ENCODE data around the gene TEX13A. TPM values are rescaled to one million over a fixed set of nuclear protein-coding genes. Genes with fewer than 3 reads are reported as not detected.

The TEX13A gene
- total RNA-seq, 1 donor from 2014 or later = not detected

- Mint-ChIP-seq H3K4me3 (no peak overlapping the region), H3K27me3 (no peaks in the 10 kb centered on the region), H3K36me3 (no peaks in the 10 kb centered on the region), H3K9me3 (no peaks in the 10 kb centered on the region), H3K4me1 (ENCODE audit: unreplicated experiment) (no peaks in the 10 kb centered on the region), H3K27ac (no peak overlapping the region)
- no peak for TF ChIP-seq CTCF (conservative IDR thresholded peaks at IDR 0.05)
- no peak for DNase-seq (ENCODE audit: extremely low spot score, unreplicated experiment)
These were observed 11.1 kb downstream of the TEX13A start for GRCh38 chrX:105209406-105209805.

- H3K27me3 Mint-ChIP-seq = no peaks in the 10 kb centered on the region
- H3K4me1 Mint-ChIP-seq (ENCODE audit: unreplicated experiment) = no peaks in the 10 kb centered on the region
- TF ChIP-seq CTCF (conservative IDR thresholded peaks at IDR 0.05) = peak; percentile 65
- DNase-seq (ENCODE audit: extremely low spot score, unreplicated experiment) = no peak
- no peak overlapping the region for H3K4me3 Mint-ChIP-seq
- no peak overlapping the region for H3K27ac Mint-ChIP-seq
- H3K36me3 Mint-ChIP-seq = peaks cover 3% of the 10 kb centered on the region
- peaks cover 4% of the 10 kb centered on the region for H3K9me3 Mint-ChIP-seq
These were observed 28.6 kb downstream of the TEX13A start for GRCh38 chrX:105191878-105192277.

GRCh38 chrX:105190252-105190853 is 30.1 kb downstream of the TEX13A start:
- Mint-ChIP-seq H3K4me1 (ENCODE audit: unreplicated experiment) (no peaks in the 10 kb centered on the region), H3K27ac (no peak overlapping the region), H3K36me3 (peaks cover 2% of the 10 kb centered on the region), H3K9me3 (peaks cover 2% of the 10 kb centered on the region), H3K4me3 (no peak overlapping the region), H3K27me3 (no peaks in the 10 kb centered on the region)
- no peak for DNase-seq (ENCODE audit: extremely low spot score, unreplicated experiment)
- peak; percentile 85 for TF ChIP-seq CTCF (conservative IDR thresholded peaks at IDR 0.05)

- TF ChIP-seq CTCF (conservative IDR thresholded peaks at IDR 0.05) = no peak
- Mint-ChIP-seq H3K36me3 (no peaks in the 10 kb centered on the region), H3K27ac (no peak overlapping the region), H3K9me3 (no peaks in the 10 kb centered on the region), H3K27me3 (no peaks in the 10 kb centered on the region), H3K4me3 (no peak overlapping the region), H3K4me1 (ENCODE audit: unreplicated experiment) (no peaks in the 10 kb centered on the region)
- no peak for DNase-seq (ENCODE audit: extremely low spot score, unreplicated experiment)
These were observed 31.4 kb downstream of the TEX13A start for GRCh38 chrX:105189093-105189492.

GRCh38 chrX:105179644-105180043 is 40.9 kb downstream of the TEX13A start:
- H3K4me1 Mint-ChIP-seq (ENCODE audit: unreplicated experiment) = no peaks in the 10 kb centered on the region

More at GRCh38 chrX:105179644-105180043, 40.9 kb downstream of the TEX13A start:
- Mint-ChIP-seq H3K4me3 (no peak overlapping the region), H3K36me3 (no peaks in the 10 kb centered on the region), H3K27me3 (no peaks in the 10 kb centered on the region), H3K9me3 (peaks cover 5% of the 10 kb centered on the region), H3K27ac (no peak overlapping the region)
- TF ChIP-seq CTCF (conservative IDR thresholded peaks at IDR 0.05) = no peak
- DNase-seq (ENCODE audit: extremely low spot score, unreplicated experiment) = no peak

Data from type B pancreatic cell (in vitro differentiated cells).